HL-60/S4 treated with phorbol 12-myristate 13-acetate at 8.2 ng/mL for 4 days and 3 days (cell line): Measurements from ENCODE around the gene ZNF365.
"Not testable (repeated sequence)": the region's sequence is repeated elsewhere in the genome, so short reads cannot be mapped to it uniquely, and the experiment has no call there.

Experiments
- in situ Hi-C: fragments of 300-500 bp; cut with MboI; formaldehyde crosslinking; loops from 2 replicates; pipeline ENCODE4 v1.15.0; 2022; ENCODE audit warnings: low sequenced_read_pairs

The ZNF365 gene, protein sequence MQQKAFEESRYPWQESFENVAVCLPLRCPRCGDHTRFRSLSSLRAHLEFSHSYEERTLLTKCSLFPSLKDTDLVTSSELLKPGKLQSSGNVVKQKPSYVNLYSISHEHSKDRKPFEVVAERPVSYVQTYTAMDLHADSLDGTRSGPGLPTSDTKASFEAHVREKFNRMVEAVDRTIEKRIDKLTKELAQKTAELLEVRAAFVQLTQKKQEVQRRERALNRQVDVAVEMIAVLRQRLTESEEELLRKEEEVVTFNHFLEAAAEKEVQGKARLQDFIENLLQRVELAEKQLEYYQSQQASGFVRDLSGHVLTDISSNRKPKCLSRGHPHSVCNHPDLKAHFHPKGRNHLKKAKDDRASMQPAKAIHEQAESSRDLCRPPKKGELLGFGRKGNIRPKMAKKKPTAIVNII

GRCh38 chr10:62373995-62374861 lies at the start of gene ZNF365:
ZNF365 (plus strand) TSS chr10:62374369; CDS start chr10:62376194, 1,825 bp downstream.
- in situ Hi-C loops, result no loop called here

GRCh38 chr10:62326176-62326575 lies 48.0 kb upstream of the ZNF365 start:
- in situ Hi-C loops, result no loop called here

GRCh38 chr10:62327885-62328284 lies 46.3 kb upstream of the ZNF365 start:
- in situ Hi-C loops, result no loop called here

DNA sequence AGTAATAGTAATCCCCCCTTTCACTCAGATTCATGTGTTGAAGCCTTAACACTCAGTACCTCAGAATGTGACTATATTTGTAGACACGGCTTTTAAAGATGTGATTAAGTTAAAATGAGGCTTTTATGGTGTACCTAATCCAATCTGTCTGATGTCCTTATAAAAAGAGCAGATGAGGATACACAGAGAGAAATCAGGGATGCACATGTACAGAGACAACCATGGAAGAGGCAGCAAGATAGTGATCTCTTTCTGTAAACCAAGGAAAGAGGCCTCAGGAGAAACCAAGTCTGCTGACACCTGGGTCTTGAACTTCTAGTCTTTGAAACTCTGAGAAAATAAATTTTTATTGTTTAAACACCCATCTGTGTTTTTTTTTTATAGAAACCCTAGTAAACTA lies 44.0 kb upstream of the ZNF365 start:
- in situ Hi-C loops, result no loop called here

- in situ Hi-C loops, result no loop called here
Measured at GRCh38 chr10:62332406-62332805, 41.8 kb upstream of the ZNF365 start.

- in situ Hi-C loops, result no loop called here
Measured at GRCh38 chr10:62333135-62333889, 40.9 kb upstream of the ZNF365 start.

DNA sequence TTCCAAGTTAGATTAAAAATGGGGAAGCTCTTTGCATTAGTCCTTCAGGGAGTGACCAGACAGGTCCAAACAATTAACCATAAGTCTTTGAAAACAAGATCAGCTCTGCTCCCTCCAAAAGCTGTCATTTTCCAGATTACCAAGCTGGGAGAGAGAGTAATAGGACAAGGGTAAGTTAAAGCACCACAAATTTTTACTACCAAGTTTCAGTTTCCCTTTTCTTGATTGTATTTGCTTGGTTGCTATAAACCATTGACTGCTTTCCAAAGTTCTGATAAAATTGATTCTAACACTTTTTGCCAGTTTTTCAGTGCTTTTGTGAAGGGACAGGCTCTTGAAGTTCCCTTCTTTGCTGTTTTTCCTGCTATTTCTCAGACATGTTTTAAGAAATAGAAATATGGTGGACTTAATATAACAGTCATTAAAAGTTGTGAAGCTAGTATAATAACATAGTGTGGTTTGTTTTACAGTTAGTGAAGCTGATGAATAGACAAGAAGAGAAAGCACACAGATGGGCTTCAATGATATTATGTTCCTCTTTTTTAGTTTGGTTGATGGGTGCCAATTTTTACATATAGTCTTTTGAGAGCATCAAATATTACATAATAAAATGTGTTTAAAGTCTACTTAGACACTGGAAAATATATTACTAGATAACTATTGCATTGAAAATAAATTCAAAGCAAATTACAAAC lies 40.0 kb upstream of the ZNF365 start:
- in situ Hi-C loops, result no loop called here

DNA sequence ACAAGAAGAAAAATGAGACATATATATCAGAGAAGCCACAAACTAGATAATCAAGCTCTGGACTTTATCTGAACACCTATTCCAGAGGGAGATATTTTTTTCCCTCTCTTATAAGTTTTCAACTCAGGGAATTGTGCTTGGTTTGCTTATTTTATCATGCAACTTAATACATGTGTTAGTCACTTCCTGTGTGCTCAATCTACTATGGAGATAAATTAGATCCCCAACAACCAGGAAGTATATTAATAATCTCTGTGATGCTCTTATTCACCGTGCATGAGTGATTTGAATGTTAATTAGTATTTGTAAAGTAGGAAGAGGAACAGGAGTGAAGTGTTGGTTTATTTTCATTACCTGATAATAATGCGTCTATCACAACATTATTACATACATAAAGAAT lies 38.8 kb upstream of the ZNF365 start:
- in situ Hi-C loops, result no loop called here

DNA sequence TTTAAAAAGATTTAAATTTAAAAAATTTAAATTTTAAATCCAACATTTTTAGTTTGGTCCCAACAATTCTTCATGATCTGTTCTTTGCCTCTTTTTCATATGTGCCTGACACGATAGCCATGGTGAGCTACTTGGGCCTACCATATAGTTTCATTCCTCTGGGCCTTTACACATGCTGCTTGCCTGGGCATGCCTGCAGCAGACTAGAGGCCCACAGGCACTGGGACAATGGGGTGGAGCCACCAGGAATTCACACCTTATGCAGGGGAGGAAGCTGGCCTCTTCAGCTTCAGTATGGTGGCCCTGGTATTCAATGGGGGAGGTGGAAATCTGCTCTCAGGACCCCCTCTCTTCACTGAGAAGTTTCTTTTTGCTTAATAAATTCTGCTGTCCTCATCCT lies 37.8 kb upstream of the ZNF365 start:
- in situ Hi-C loops, result no loop called here

- in situ Hi-C loops, result no loop called here
Measured at GRCh38 chr10:62341419-62341818, 32.8 kb upstream of the ZNF365 start.

- in situ Hi-C loops, result no loop called here
Measured at GRCh38 chr10:62343000-62343399, 31.2 kb upstream of the ZNF365 start.

GRCh38 chr10:62348029-62348428 lies 26.1 kb upstream of the ZNF365 start:
- in situ Hi-C loops, result no loop called here

DNA sequence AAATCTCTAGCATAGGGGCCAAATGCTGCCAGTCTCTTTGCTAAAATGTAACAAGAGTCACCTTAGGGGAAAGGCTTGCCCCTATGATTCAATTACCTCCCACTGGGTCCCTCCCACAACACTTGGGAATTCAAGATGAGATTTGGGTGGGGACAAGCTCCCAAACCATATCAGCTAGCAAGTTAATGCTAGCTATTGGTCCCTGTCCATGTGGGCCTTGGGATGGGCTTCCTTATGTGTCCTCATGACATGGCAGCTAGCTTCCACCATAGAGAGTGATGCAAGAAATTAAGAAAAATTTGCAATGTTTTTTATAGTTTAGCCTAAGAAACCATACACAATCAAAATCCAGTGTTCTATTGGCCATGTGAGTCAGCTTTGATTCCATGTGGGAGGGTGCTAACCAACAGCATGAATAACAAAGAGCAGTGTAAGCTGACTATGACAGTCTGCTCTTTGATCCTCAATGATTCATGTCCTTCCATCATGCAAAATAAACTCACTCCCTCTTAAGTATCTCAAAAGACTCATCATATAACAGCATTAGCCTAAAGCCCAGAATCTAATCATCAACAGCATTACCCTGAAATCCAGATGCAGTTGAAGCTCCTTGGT lies 21.7 kb upstream of the ZNF365 start:
- in situ Hi-C loops, result no loop called here

DNA sequence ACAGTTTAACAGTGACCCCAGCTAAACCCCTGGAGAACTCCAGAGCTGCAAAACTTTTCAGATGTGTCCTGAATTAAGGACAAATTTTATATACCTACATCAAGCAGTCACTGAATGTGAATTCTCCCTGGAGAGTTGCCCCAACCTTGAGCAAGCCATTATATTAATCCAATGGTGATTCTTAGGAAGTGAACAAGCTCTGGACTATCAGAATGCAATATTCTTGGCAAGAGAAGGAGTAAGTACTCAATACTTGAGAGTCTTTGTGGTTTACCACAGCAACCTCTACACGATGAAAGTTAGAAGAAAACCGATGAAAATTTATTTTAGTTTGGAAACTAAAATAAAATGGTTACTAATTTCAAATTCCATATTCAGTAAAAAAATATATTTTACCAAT lies 19.3 kb upstream of the ZNF365 start:
- in situ Hi-C loops, result no loop called here

- in situ Hi-C loops, result no loop called here
Measured at GRCh38 chr10:62356447-62356846, 17.7 kb upstream of the ZNF365 start.

- in situ Hi-C loops, result not testable (repeated sequence)
Measured at GRCh38 chr10:62358151-62358550, 16.0 kb upstream of the ZNF365 start.

DNA sequence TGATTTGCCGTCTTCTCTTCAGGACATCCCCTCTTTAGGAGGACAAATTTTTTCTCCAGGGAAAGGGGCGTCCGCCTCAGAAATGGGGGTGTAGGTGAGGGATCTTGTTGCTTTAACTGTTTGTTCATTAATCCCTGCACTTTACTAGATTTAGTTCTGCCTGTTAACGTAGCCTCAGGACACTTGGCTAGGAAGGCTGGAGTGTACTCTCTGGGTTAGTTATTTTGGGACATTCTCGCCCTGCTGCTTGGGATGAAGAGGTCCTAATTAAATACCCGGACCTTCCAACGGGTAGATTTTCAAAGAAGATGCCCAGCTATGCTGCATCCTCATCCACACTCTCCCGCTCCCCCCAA lies 552 bp upstream of the ZNF365 start:
- in situ Hi-C loops, result no loop called here

- in situ Hi-C loops, result no loop called here
Measured at GRCh38 chr10:62374862-62375710, 917 bp downstream of the ZNF365 start.
